Skeletal muscle tissue (tissue), 1 donor: ENCODE data around the gene CAMK1G. TPM values are rescaled to one million over a fixed set of nuclear protein-coding genes. Genes with fewer than 3 reads are reported as not detected.

Experiments used
- total RNA-seq: library from RNA; depleted of rRNA; stranded (reverse); fragments of >200 nt; gene quantifications from one replicate; pipeline ENCODE4 v1.2.3, GENCODE V29; 2014

The CAMK1G gene
- total RNA-seq, 1 donor from 2014 or later: not detected

Other genes starting within 250 kb of the CAMK1G start
- 0.52 TPM for gene LAMB3, start 68.7 kb downstream of the CAMK1G start, total RNA-seq
- gene G0S2, start 91.7 kb downstream of the CAMK1G start, total RNA-seq: 78.8 TPM
- not detected for gene HSD11B1, start 121.1 kb downstream of the CAMK1G start, total RNA-seq
- gene TRAF3IP3, start 172.3 kb downstream of the CAMK1G start, total RNA-seq: 1.0 TPM
- gene C1orf74, start 200.8 kb downstream of the CAMK1G start, total RNA-seq: 3.7 TPM
- gene IRF6, start 222.4 kb downstream of the CAMK1G start, total RNA-seq: 0.52 TPM
- gene UTP25, start 244.3 kb downstream of the CAMK1G start, total RNA-seq: 4.7 TPM